GM13977 (cell line): ENCODE results near the gene NDUFS2.
A peak's percentile ranks its signal among the peaks of the same experiment; 100 is the strongest.

ENCODE experiments used
- DNase-seq: peaks from one replicate; pipeline ENCODE4 v3.0.0; 2012; ENCODE audit warnings: low spot score
- in situ Hi-C: fragments of 300-500 bp; cut with MboI; formaldehyde crosslinking; loops from one replicate; pipeline ENCODE4 v1.12.0; 2022; ENCODE audit warnings: low sequenced_read_pairs, low pct_unique_long_range_greater_than_20kb, mixed read lengths, inconsistent platforms; ENCODE audit not compliant: unreplicated experiment
- TF ChIP-seq, protein P1 (sequence below): IDR thresholded peaks from 2 replicates; pipeline ENCODE4 v1.5.1; 2012; ENCODE audit warnings: mild to moderate bottlenecking, control low read depth; ENCODE audit not compliant: insufficient read depth; ENCODE audit errors: extremely low read depth, missing control alignments

The NDUFS2 gene

GRCh38 chr1:161226759-161227158, 24.6 kb downstream of the NDUFS2 start:
- in situ Hi-C loops: loop anchor here (10.0 kb wide), 1 partner anchor 48 kb away; no protein-coding TSS in a partner anchor
- TF ChIP-seq, protein P1, sequence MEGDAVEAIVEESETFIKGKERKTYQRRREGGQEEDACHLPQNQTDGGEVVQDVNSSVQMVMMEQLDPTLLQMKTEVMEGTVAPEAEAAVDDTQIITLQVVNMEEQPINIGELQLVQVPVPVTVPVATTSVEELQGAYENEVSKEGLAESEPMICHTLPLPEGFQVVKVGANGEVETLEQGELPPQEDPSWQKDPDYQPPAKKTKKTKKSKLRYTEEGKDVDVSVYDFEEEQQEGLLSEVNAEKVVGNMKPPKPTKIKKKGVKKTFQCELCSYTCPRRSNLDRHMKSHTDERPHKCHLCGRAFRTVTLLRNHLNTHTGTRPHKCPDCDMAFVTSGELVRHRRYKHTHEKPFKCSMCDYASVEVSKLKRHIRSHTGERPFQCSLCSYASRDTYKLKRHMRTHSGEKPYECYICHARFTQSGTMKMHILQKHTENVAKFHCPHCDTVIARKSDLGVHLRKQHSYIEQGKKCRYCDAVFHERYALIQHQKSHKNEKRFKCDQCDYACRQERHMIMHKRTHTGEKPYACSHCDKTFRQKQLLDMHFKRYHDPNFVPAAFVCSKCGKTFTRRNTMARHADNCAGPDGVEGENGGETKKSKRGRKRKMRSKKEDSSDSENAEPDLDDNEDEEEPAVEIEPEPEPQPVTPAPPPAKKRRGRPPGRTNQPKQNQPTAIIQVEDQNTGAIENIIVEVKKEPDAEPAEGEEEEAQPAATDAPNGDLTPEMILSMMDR: no peak
- DNase-seq: no peak

- DNase-seq: peak; percentile 80
- TF ChIP-seq, protein P1: peak; percentile 73
- in situ Hi-C loops: loop anchor here (10.0 kb wide), 1 partner anchor 47 kb away; no protein-coding TSS in a partner anchor
Measured at GRCh38 chr1:161227196-161227871, 25.2 kb downstream of the NDUFS2 start.

GRCh38 chr1:161228032-161228431, 25.9 kb downstream of the NDUFS2 start:
- TF ChIP-seq, protein P1: no peak
- in situ Hi-C loops: loop anchor here (10.0 kb wide), 1 partner anchor 47 kb away; no protein-coding TSS in a partner anchor
- DNase-seq: no peak

- in situ Hi-C loops: loop anchor here (10.0 kb wide), 1 partner anchor 45 kb away; no protein-coding TSS in a partner anchor
- DNase-seq: no peak
Measured at GRCh38 chr1:161229896-161230295, 27.7 kb downstream of the NDUFS2 start.

GRCh38 chr1:161230762-161231161, 28.6 kb downstream of the NDUFS2 start:
- in situ Hi-C loops: no loop called here
- no peak for DNase-seq
- TF ChIP-seq, protein P1: no peak

More at GRCh38 chr1:161229896-161230295, 27.7 kb downstream of the NDUFS2 start:
- TF ChIP-seq, protein P1: peak; percentile 26

DNA sequence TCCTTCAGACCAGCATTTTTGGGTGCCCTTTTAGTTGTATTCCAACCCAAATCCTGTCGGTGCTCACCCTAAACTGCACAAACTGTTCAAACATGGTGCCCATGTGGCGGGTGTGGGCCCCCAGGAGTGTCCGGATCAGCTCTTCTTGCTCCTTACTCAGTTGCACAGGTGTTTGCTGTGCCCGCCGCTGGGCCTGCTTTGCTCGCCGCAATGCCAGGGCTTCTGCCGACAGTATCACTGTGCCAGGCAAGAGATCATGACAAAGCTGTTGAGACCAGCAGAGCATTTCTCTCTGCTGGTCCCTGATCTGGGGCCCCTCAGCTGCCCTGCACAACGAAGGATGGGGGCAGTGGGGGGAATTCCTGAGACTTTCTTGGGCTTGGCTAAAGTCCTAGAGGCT, 30.9 kb downstream of the NDUFS2 start:
- TF ChIP-seq, protein P1: no peak
- in situ Hi-C loops: no loop called here
- DNase-seq: no peak
